ENCODE measurements around the gene ANKRD29. TPM values are rescaled to one million over a fixed set of nuclear protein-coding genes. Genes with fewer than 3 reads are reported as not detected.
"Not testable (repeated sequence)": the region's sequence is repeated elsewhere in the genome, so short reads cannot be mapped to it uniquely, and the experiment has no call there.

ANKRD29 gene
- total RNA-seq, 1 experiment from 2014 or later, result 2.4 TPM

- Mint-ChIP-seq H3K27me3 (ENCODE audit: insufficient read depth, unreplicated experiment) (no peaks in the 10 kb centered on the region), H3K27ac (ENCODE audit: low read depth, unreplicated experiment) (no peak overlapping the region), H3K36me3 (ENCODE audit: insufficient read depth, unreplicated experiment) (peaks cover 52% of the 10 kb centered on the region), H3K4me1 (ENCODE audit: insufficient read depth, unreplicated experiment) (peaks cover 12% of the 10 kb centered on the region), H3K9me3 (ENCODE audit: unreplicated experiment) (no peaks in the 10 kb centered on the region), H3K4me3 (ENCODE audit: unreplicated experiment) (no peak overlapping the region)
- intact Hi-C loops (cut with micrococcal nuclease), result no loop called here
- POLR2A ChIA-PET, result interaction anchor here (2.0 kb wide), 1 partner anchor 18 kb away, joined by 10 read pairs; the partner anchor contains the start of gene NPC1
- no TSS peak for BruUV-seq (replicated peaks)
- no peak for TF ChIP-seq CTCF (IDR thresholded peaks at IDR 0.05; ENCODE audit: unreplicated experiment)
- no peak for DNase-seq (ENCODE audit: unreplicated experiment)
- CTCF ChIA-PET, result interaction anchor here (1.0 kb wide), 1 partner anchor 18 kb away, joined by 3 read pairs; no protein-coding TSS in a partner anchor
Measured at GRCh38 chr18:23567671-23568070, 95.0 kb downstream of the ANKRD29 start.

- no peak for TF ChIP-seq CTCF (IDR thresholded peaks at IDR 0.05; ENCODE audit: unreplicated experiment)
- POLR2A ChIA-PET, result interaction anchor here (0.6 to 2.0 kb wide), 6 partner anchors 9 to 83 kb away, joined by 3 to 10 read pairs (median 4); partner anchors contain the start of gene NPC1
- CTCF ChIA-PET, result interaction anchor here (0.6 to 1.4 kb wide), 6 partner anchors 15 to 1030 kb away, joined by 3 to 5 read pairs (median 3); no protein-coding TSS in a partner anchor
- Mint-ChIP-seq H3K27me3 (ENCODE audit: insufficient read depth, unreplicated experiment) (no peaks in the 10 kb centered on the region), H3K9me3 (ENCODE audit: unreplicated experiment) (no peaks in the 10 kb centered on the region), H3K4me1 (ENCODE audit: insufficient read depth, unreplicated experiment) (peaks cover 12% of the 10 kb centered on the region), H3K27ac (ENCODE audit: low read depth, unreplicated experiment) (peak overlapping the region; percentile 37), H3K36me3 (ENCODE audit: insufficient read depth, unreplicated experiment) (peaks cover 65% of the 10 kb centered on the region), H3K4me3 (ENCODE audit: unreplicated experiment) (no peak overlapping the region)
- intact Hi-C loops (cut with micrococcal nuclease), result no loop called here
- DNase-seq (ENCODE audit: unreplicated experiment), result peak; percentile 72
- no TSS peak for BruUV-seq (replicated peaks)
Measured at GRCh38 chr18:23565916-23566547, 96.7 kb downstream of the ANKRD29 start.

- H3K36me3 Mint-ChIP-seq (ENCODE audit: insufficient read depth, unreplicated experiment), result peaks cover 62% of the 10 kb centered on the region
- DNase-seq (ENCODE audit: unreplicated experiment), result peak; percentile 9
- ChIA-PET POLR2A (no interaction called here), CTCF (interaction anchor here (1.1 kb wide), 1 partner anchor 141 kb away, joined by 3 read pairs; no protein-coding TSS in a partner anchor)
- no TSS peak for BruUV-seq (replicated peaks)
- H3K27ac Mint-ChIP-seq (ENCODE audit: low read depth, unreplicated experiment), result no peak overlapping the region
- H3K4me3 Mint-ChIP-seq (ENCODE audit: unreplicated experiment), result no peak overlapping the region
- H3K4me1 Mint-ChIP-seq (ENCODE audit: insufficient read depth, unreplicated experiment), result peaks cover 12% of the 10 kb centered on the region
- TF ChIP-seq CTCF (IDR thresholded peaks at IDR 0.05; ENCODE audit: unreplicated experiment), result no peak
- H3K9me3 Mint-ChIP-seq (ENCODE audit: unreplicated experiment), result no peaks in the 10 kb centered on the region
- H3K27me3 Mint-ChIP-seq (ENCODE audit: insufficient read depth, unreplicated experiment), result no peaks in the 10 kb centered on the region
- intact Hi-C loops (cut with micrococcal nuclease), result no loop called here
Measured at GRCh38 chr18:23563377-23564043, 99.2 kb downstream of the ANKRD29 start.

- no peaks in the 10 kb centered on the region for H3K4me1 Mint-ChIP-seq (ENCODE audit: insufficient read depth, unreplicated experiment)
- POLR2A ChIA-PET, result interaction anchor here (0.7 kb wide), 1 partner anchor 25 kb away, joined by 3 read pairs; no protein-coding TSS in a partner anchor
- H3K27me3 Mint-ChIP-seq (ENCODE audit: insufficient read depth, unreplicated experiment), result no peaks in the 10 kb centered on the region
- TF ChIP-seq CTCF (IDR thresholded peaks at IDR 0.05; ENCODE audit: unreplicated experiment), result no peak
- CTCF ChIA-PET, result interaction anchor here (0.7 kb wide), 2 partner anchors 28 to 142 kb away, joined by 3 to 4 read pairs; no protein-coding TSS in a partner anchor
- no peak overlapping the region for H3K27ac Mint-ChIP-seq (ENCODE audit: low read depth, unreplicated experiment)
- no peak for DNase-seq (ENCODE audit: unreplicated experiment)
- H3K9me3 Mint-ChIP-seq (ENCODE audit: unreplicated experiment), result no peaks in the 10 kb centered on the region
- no peak overlapping the region for H3K4me3 Mint-ChIP-seq (ENCODE audit: unreplicated experiment)
- intact Hi-C loops (cut with micrococcal nuclease), result no loop called here
- H3K36me3 Mint-ChIP-seq (ENCODE audit: insufficient read depth, unreplicated experiment), result peaks cover 61% of the 10 kb centered on the region
- BruUV-seq (replicated peaks), result no TSS peak
Measured at GRCh38 chr18:23560186-23560585, 102.5 kb downstream of the ANKRD29 start.

GRCh38 chr18:23557511-23557910 is 105.2 kb downstream of the ANKRD29 start:
- H3K4me1 Mint-ChIP-seq (ENCODE audit: insufficient read depth, unreplicated experiment); H3K27me3 Mint-ChIP-seq (ENCODE audit: insufficient read depth, unreplicated experiment); intact Hi-C loops (cut with micrococcal nuclease); H3K9me3 Mint-ChIP-seq (ENCODE audit: unreplicated experiment); BruUV-seq (replicated peaks); H3K4me3 Mint-ChIP-seq (ENCODE audit: unreplicated experiment); CTCF ChIA-PET; POLR2A ChIA-PET; DNase-seq (ENCODE audit: unreplicated experiment); H3K27ac Mint-ChIP-seq (ENCODE audit: low read depth, unreplicated experiment): not testable (repeated sequence)
- H3K36me3 Mint-ChIP-seq (ENCODE audit: insufficient read depth, unreplicated experiment), result peaks cover 87% of the 10 kb centered on the region

Data from MCF 10A (cell line).